Measurements from ENCODE around the gene RHBDD1.

- TF ChIP-seq, protein P1, sequence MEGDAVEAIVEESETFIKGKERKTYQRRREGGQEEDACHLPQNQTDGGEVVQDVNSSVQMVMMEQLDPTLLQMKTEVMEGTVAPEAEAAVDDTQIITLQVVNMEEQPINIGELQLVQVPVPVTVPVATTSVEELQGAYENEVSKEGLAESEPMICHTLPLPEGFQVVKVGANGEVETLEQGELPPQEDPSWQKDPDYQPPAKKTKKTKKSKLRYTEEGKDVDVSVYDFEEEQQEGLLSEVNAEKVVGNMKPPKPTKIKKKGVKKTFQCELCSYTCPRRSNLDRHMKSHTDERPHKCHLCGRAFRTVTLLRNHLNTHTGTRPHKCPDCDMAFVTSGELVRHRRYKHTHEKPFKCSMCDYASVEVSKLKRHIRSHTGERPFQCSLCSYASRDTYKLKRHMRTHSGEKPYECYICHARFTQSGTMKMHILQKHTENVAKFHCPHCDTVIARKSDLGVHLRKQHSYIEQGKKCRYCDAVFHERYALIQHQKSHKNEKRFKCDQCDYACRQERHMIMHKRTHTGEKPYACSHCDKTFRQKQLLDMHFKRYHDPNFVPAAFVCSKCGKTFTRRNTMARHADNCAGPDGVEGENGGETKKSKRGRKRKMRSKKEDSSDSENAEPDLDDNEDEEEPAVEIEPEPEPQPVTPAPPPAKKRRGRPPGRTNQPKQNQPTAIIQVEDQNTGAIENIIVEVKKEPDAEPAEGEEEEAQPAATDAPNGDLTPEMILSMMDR (IDR thresholded peaks at IDR 0.05; ENCODE audit: insufficient read depth, low read depth, low read length), result no peak
- TF ChIP-seq EZH2 (IDR thresholded peaks at IDR 0.05; ENCODE audit: insufficient read depth, low read length), result no peak
These were observed 177.5 kb downstream of the RHBDD1 start for GRCh38 chr2:227013330-227013729.
